GM12878 (cell line): ENCODE results near the gene CATSPER1. TPM values are rescaled to one million over a fixed set of nuclear protein-coding genes. Genes with fewer than 3 reads are reported as not detected.

ENCODE experiments used
- ZNF384 ChIP-seq: IDR thresholded peaks from 2 replicates; pipeline ENCODE4 v1.6.1; 2012; ENCODE audit warnings: low read depth, mild to moderate bottlenecking, low read length, improper control_type of control experiment, borderline replicate concordance
- polyA plus RNA-seq, 11 experiments: library from polyadenylated mRNA; depleted of rRNA in 4 of 11; unstranded in 6 of 11; stranded (reverse) in 5 of 11; fragments of >200 nt; fragmentation: Nextera tagmentation in 4 of 11; fragmentation: Illumina TruSeq in 1 of 11; extraction: Ambion mirVana in 4 of 11; extraction: Trizol in 1 of 11; gene quantifications; 1 replicate in 1 of 11; 2 replicates in 10 of 11; pipeline versions ENCODE4 v1.2.1 to v1.2.3, GENCODE V29; 2011 to 2016; ENCODE audit warnings: inconsistent platforms in 2 of 11, missing spikeins in 2 of 11, low read depth in 1 of 11
- total RNA-seq, 4 experiments: library from RNA; depleted of rRNA in 3 of 4; stranded (reverse); fragments of >200 nt in 3 of 4; fragmentation: Illumina TruSeq in 1 of 4; extraction: Trizol in 1 of 4; gene quantifications; 2 replicates each; pipeline versions ENCODE4 v1.2.1 to v1.2.3, GENCODE V29; 2013 to 2021
- TF ChIP-seq, protein P1 (sequence below): fragments of 450-650 bp; formaldehyde crosslinking; IDR thresholded peaks from 2 replicates; pipeline ENCODE4 v1.4.0; 2022; ENCODE audit warnings: mild to moderate bottlenecking, moderate library complexity
- TF ChIP-seq, protein P2 (sequence below): fragments of 450-650 bp; IDR thresholded peaks from 2 replicates; pipeline ENCODE4 v1.6.1; 2017; ENCODE audit warnings: mild to moderate bottlenecking

Gene CATSPER1
- total and polyA plus RNA-seq, 10 of the 15 experiments (the other 5 are each of a cell fraction or from before 2014, with no cell fraction given) = 0.02 to 0.05 TPM; not detected in 8

DNA sequence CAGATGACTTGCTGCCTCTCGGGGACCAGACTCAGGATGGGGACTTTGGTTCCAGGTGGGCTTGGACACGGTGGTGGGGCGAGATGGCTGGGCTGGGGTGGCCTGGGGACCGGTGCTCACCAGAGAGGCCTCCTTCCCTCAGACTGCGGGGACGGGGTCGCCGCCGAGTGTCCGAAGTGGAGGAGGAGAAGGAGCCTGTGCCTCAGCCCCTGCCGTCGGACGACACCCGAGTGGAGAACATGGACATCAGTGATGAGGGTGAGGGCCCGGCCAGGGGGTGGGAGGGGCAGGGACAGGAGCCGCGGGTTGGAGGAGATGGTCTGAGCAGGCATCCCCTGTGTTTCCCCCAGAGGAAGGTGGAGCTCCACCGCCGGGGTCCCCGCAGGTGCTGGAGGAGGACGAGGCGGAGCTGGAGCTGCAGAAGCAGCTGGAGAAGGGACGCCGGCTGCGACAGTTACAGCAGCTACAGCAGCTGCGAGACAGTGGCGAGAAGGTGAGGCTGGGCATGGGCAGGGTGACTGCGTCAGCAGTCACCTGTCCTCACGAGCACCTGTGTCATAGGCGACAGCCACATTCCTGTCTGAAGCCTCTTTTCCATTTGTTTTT is 58.8 kb downstream of the CATSPER1 start (continued):
- no peak for TF ChIP-seq ZNF384
- TF ChIP-seq, protein P1, sequence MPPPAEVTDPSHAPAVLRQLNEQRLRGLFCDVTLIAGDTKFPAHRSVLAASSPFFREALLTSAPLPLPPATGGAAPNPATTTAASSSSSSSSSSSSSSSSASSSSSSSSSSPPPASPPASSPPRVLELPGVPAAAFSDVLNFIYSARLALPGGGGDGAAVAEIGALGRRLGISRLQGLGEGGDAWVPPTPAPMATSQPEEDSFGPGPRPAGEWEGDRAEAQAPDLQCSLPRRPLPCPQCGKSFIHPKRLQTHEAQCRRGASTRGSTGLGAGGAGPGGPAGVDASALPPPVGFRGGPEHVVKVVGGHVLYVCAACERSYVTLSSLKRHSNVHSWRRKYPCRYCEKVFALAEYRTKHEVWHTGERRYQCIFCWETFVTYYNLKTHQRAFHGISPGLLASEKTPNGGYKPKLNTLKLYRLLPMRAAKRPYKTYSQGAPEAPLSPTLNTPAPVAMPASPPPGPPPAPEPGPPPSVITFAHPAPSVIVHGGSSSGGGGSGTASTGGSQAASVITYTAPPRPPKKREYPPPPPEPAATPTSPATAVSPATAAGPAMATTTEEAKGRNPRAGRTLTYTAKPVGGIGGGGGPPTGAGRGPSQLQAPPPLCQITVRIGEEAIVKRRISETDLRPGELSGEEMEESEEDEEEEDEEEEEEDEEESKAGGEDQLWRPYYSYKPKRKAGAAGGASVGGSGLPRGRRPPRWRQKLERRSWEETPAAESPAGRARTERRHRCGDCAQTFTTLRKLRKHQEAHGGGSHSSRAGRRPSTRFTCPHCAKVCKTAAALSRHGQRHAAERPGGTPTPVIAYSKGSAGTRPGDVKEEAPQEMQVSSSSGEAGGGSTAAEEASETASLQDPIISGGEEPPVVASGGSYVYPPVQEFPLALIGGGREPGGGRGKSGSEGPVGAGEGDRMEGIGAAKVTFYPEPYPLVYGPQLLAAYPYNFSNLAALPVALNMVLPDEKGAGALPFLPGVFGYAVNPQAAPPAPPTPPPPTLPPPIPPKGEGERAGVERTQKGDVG (CRISPR knock-in tag) = no peak
- TF ChIP-seq, protein P2, sequence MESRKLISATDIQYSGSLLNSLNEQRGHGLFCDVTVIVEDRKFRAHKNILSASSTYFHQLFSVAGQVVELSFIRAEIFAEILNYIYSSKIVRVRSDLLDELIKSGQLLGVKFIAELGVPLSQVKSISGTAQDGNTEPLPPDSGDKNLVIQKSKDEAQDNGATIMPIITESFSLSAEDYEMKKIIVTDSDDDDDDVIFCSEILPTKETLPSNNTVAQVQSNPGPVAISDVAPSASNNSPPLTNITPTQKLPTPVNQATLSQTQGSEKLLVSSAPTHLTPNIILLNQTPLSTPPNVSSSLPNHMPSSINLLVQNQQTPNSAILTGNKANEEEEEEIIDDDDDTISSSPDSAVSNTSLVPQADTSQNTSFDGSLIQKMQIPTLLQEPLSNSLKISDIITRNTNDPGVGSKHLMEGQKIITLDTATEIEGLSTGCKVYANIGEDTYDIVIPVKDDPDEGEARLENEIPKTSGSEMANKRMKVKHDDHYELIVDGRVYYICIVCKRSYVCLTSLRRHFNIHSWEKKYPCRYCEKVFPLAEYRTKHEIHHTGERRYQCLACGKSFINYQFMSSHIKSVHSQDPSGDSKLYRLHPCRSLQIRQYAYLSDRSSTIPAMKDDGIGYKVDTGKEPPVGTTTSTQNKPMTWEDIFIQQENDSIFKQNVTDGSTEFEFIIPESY = no peak

Other genes with a start within 250 kb of the CATSPER1 start
Only the 7 nearest of the 22 such genes appear.
- gene SART1, start 64.7 kb downstream of the CATSPER1 start, total RNA-seq (2014; rRNA removed) = 47.3 and 60.2 TPM in 2 replicates
- 22.3 and 29.8 TPM in 2 replicates for gene SART1, start 64.7 kb downstream of the CATSPER1 start, total RNA-seq (2014; rRNA removed; fragmentation: Illumina TruSeq; extraction: Trizol)
- 54.1 and 56.1 TPM in 2 replicates for gene SART1, start 64.7 kb downstream of the CATSPER1 start, total RNA-seq (2021)
- 4.1 and 17.5 TPM in 2 replicates for gene SART1, start 64.7 kb downstream of the CATSPER1 start, polyA plus RNA-seq (2011; rRNA removed)
- 4.9 and 23.1 TPM in 2 replicates for gene SART1, start 64.7 kb downstream of the CATSPER1 start, polyA plus RNA-seq (2014; fragmentation: Illumina TruSeq; extraction: Trizol)
- 10 to 100 TPM in 1 of 2 experiments, 1 to 10 TPM in 1; 6.2 to 14.8 TPM for gene SART1, start 64.7 kb downstream of the CATSPER1 start, polyA plus RNA-seq (2014; fragmentation: Nextera tagmentation; extraction: Ambion mirVana)
- gene SART1, start 64.7 kb downstream of the CATSPER1 start, polyA plus RNA-seq (2014; rRNA removed) = 45.0 and 73.4 TPM in 2 replicates
- 10 to 100 TPM; 50.4 to 60.5 TPM for gene SART1, start 64.7 kb downstream of the CATSPER1 start, polyA plus RNA-seq (2016; fragmentation: Nextera tagmentation; extraction: Ambion mirVana)
- gene EIF1AD, start 24.3 kb downstream of the CATSPER1 start, total RNA-seq (2014; rRNA removed) = 36.7 and 39.3 TPM in 2 replicates
- 29.2 and 31.7 TPM in 2 replicates for gene EIF1AD, start 24.3 kb downstream of the CATSPER1 start, total RNA-seq (2014; rRNA removed; fragmentation: Illumina TruSeq; extraction: Trizol)
- gene EIF1AD, start 24.3 kb downstream of the CATSPER1 start, total RNA-seq (2021) = 40.5 and 42.3 TPM in 2 replicates
- 33.5 and 44.8 TPM in 2 replicates for gene EIF1AD, start 24.3 kb downstream of the CATSPER1 start, polyA plus RNA-seq (2011; rRNA removed)
- gene EIF1AD, start 24.3 kb downstream of the CATSPER1 start, polyA plus RNA-seq (2014; fragmentation: Illumina TruSeq; extraction: Trizol) = 40.1 and 45.5 TPM in 2 replicates
- gene EIF1AD, start 24.3 kb downstream of the CATSPER1 start, polyA plus RNA-seq (2014; fragmentation: Nextera tagmentation; extraction: Ambion mirVana) = 10 to 100 TPM; 51.5 to 56.8 TPM
- 31.4 and 31.6 TPM in 2 replicates for gene EIF1AD, start 24.3 kb downstream of the CATSPER1 start, polyA plus RNA-seq (2014; rRNA removed)
- gene EIF1AD, start 24.3 kb downstream of the CATSPER1 start, polyA plus RNA-seq (2016; fragmentation: Nextera tagmentation; extraction: Ambion mirVana) = 10 to 100 TPM; 33.0 to 35.5 TPM
- 95.5 and 105 TPM in 2 replicates for gene BANF1, start 24.0 kb downstream of the CATSPER1 start, total RNA-seq (2014; rRNA removed)
- gene BANF1, start 24.0 kb downstream of the CATSPER1 start, total RNA-seq (2014; rRNA removed; fragmentation: Illumina TruSeq; extraction: Trizol) = 98.4 and 99.0 TPM in 2 replicates
- 235 and 248 TPM in 2 replicates for gene BANF1, start 24.0 kb downstream of the CATSPER1 start, total RNA-seq (2021)
- gene BANF1, start 24.0 kb downstream of the CATSPER1 start, polyA plus RNA-seq (2011; rRNA removed) = 101 and 191 TPM in 2 replicates
- 305 and 358 TPM in 2 replicates for gene BANF1, start 24.0 kb downstream of the CATSPER1 start, polyA plus RNA-seq (2014; fragmentation: Illumina TruSeq; extraction: Trizol)
- gene BANF1, start 24.0 kb downstream of the CATSPER1 start, polyA plus RNA-seq (2014; fragmentation: Nextera tagmentation; extraction: Ambion mirVana) = 100 to 1,000 TPM; 501 to 574 TPM
- gene BANF1, start 24.0 kb downstream of the CATSPER1 start, polyA plus RNA-seq (2014; rRNA removed) = 182 and 194 TPM in 2 replicates
- 100 to 1,000 TPM; 391 to 421 TPM for gene BANF1, start 24.0 kb downstream of the CATSPER1 start, polyA plus RNA-seq (2016; fragmentation: Nextera tagmentation; extraction: Ambion mirVana)
- not detected in 2 replicates for gene CST6, start 14.5 kb downstream of the CATSPER1 start, total RNA-seq (2014; rRNA removed)
- not detected in 2 replicates for gene CST6, start 14.5 kb downstream of the CATSPER1 start, total RNA-seq (2014; rRNA removed; fragmentation: Illumina TruSeq; extraction: Trizol)
- gene CST6, start 14.5 kb downstream of the CATSPER1 start, total RNA-seq (2021) = not detected in 2 replicates
- not detected in 2 replicates for gene CST6, start 14.5 kb downstream of the CATSPER1 start, polyA plus RNA-seq (2011; rRNA removed)
- not detected in 2 replicates for gene CST6, start 14.5 kb downstream of the CATSPER1 start, polyA plus RNA-seq (2014; fragmentation: Illumina TruSeq; extraction: Trizol)
- not detected for gene CST6, start 14.5 kb downstream of the CATSPER1 start, polyA plus RNA-seq (2014; fragmentation: Nextera tagmentation; extraction: Ambion mirVana)
- gene CST6, start 14.5 kb downstream of the CATSPER1 start, polyA plus RNA-seq (2014; rRNA removed) = 0.19 TPM in 1 of 2 replicates, not detected in the other
- not detected for gene CST6, start 14.5 kb downstream of the CATSPER1 start, polyA plus RNA-seq (2016; fragmentation: Nextera tagmentation; extraction: Ambion mirVana)
- gene GAL3ST3, start 22.7 kb upstream of the CATSPER1 start, total RNA-seq (2014; rRNA removed) = not detected in 2 replicates
- gene GAL3ST3, start 22.7 kb upstream of the CATSPER1 start, total RNA-seq (2014; rRNA removed; fragmentation: Illumina TruSeq; extraction: Trizol) = not detected in 2 replicates
- gene GAL3ST3, start 22.7 kb upstream of the CATSPER1 start, total RNA-seq (2021) = not detected in 2 replicates
- gene GAL3ST3, start 22.7 kb upstream of the CATSPER1 start, polyA plus RNA-seq (2011; rRNA removed) = not detected in 2 replicates
- not detected in 2 replicates for gene GAL3ST3, start 22.7 kb upstream of the CATSPER1 start, polyA plus RNA-seq (2014; fragmentation: Illumina TruSeq; extraction: Trizol)
- gene GAL3ST3, start 22.7 kb upstream of the CATSPER1 start, polyA plus RNA-seq (2014; fragmentation: Nextera tagmentation; extraction: Ambion mirVana) = not detected
- 0.06 and 0.15 TPM in 2 replicates for gene GAL3ST3, start 22.7 kb upstream of the CATSPER1 start, polyA plus RNA-seq (2014; rRNA removed)
- under 1 TPM in 1 of 2 experiments, not detected in 1; 0.12 TPM for gene GAL3ST3, start 22.7 kb upstream of the CATSPER1 start, polyA plus RNA-seq (2016; fragmentation: Nextera tagmentation; extraction: Ambion mirVana)
- 124 and 138 TPM in 2 replicates for gene SF3B2, start 25.9 kb upstream of the CATSPER1 start, total RNA-seq (2014; rRNA removed)
- gene SF3B2, start 25.9 kb upstream of the CATSPER1 start, total RNA-seq (2014; rRNA removed; fragmentation: Illumina TruSeq; extraction: Trizol) = 144 and 150 TPM in 2 replicates
- 232 and 235 TPM in 2 replicates for gene SF3B2, start 25.9 kb upstream of the CATSPER1 start, total RNA-seq (2021)
- 55.7 and 91.4 TPM in 2 replicates for gene SF3B2, start 25.9 kb upstream of the CATSPER1 start, polyA plus RNA-seq (2011; rRNA removed)
- gene SF3B2, start 25.9 kb upstream of the CATSPER1 start, polyA plus RNA-seq (2014; fragmentation: Illumina TruSeq; extraction: Trizol) = 220 and 221 TPM in 2 replicates
- gene SF3B2, start 25.9 kb upstream of the CATSPER1 start, polyA plus RNA-seq (2014; fragmentation: Nextera tagmentation; extraction: Ambion mirVana) = 100 to 1,000 TPM in 1 of 2 experiments, 10 to 100 TPM in 1; 56.3 to 123 TPM
- 126 and 128 TPM in 2 replicates for gene SF3B2, start 25.9 kb upstream of the CATSPER1 start, polyA plus RNA-seq (2014; rRNA removed)
- 100 to 1,000 TPM; 243 to 245 TPM for gene SF3B2, start 25.9 kb upstream of the CATSPER1 start, polyA plus RNA-seq (2016; fragmentation: Nextera tagmentation; extraction: Ambion mirVana)
- gene PACS1, start 43.8 kb upstream of the CATSPER1 start, total RNA-seq (2014; rRNA removed) = 11.4 and 14.7 TPM in 2 replicates
- 13.9 and 15.0 TPM in 2 replicates for gene PACS1, start 43.8 kb upstream of the CATSPER1 start, total RNA-seq (2014; rRNA removed; fragmentation: Illumina TruSeq; extraction: Trizol)
- gene PACS1, start 43.8 kb upstream of the CATSPER1 start, total RNA-seq (2021) = 71.9 and 74.3 TPM in 2 replicates
- 22.3 and 27.2 TPM in 2 replicates for gene PACS1, start 43.8 kb upstream of the CATSPER1 start, polyA plus RNA-seq (2011; rRNA removed)
- gene PACS1, start 43.8 kb upstream of the CATSPER1 start, polyA plus RNA-seq (2014; fragmentation: Illumina TruSeq; extraction: Trizol) = 24.8 and 40.1 TPM in 2 replicates
- gene PACS1, start 43.8 kb upstream of the CATSPER1 start, polyA plus RNA-seq (2014; fragmentation: Nextera tagmentation; extraction: Ambion mirVana) = 1 to 10 TPM; 1.1 to 1.2 TPM
- gene PACS1, start 43.8 kb upstream of the CATSPER1 start, polyA plus RNA-seq (2014; rRNA removed) = 30.3 and 35.6 TPM in 2 replicates
- gene PACS1, start 43.8 kb upstream of the CATSPER1 start, polyA plus RNA-seq (2016; fragmentation: Nextera tagmentation; extraction: Ambion mirVana) = 10 to 100 TPM; 16.5 to 19.3 TPM